H1 (cell line): ENCODE results near the gene IQCE. TPM values are rescaled to one million over a fixed set of nuclear protein-coding genes. Genes with fewer than 3 reads are reported as not detected.

Experiments
- CTCF ChIA-PET: fragments of 300-600 bp; sonication (Branson Sonifier 250); formaldehyde crosslinking; loops from one replicate; lab custom pipeline; 2021; ENCODE audit not compliant: partially characterized antibody; lab: Charles Lee
- POLR2A ChIA-PET: fragments of 300-600 bp; sonication (Branson Sonifier 250); formaldehyde crosslinking; loops from one replicate; lab custom pipeline; 2021; ENCODE audit warnings: inconsistent platforms; ENCODE audit not compliant: partially characterized antibody; lab: Charles Lee
- DNase-seq, 2 experiments: peaks; one replicate each; pipeline versions ENCODE4 v3.0.0 to v3.0.0-alpha.2; 2010 to 2022; ENCODE audit warnings: low spot score in 2 of 2, low read depth in 1 of 2, mixed read lengths in 1 of 2
- FAIRE-seq: peaks from 2 replicates; lab custom pipeline; 2011; peaks lifted over from hg19 to GRCh38; lab: Jason Lieb, UNC
- H2AFZ ChIP-seq: 2 replicates; pipeline ENCODE4 v1.8.1; 2012; ENCODE audit warnings: low read length, inconsistent platforms
- H2AK5ac ChIP-seq: 2 replicates; pipeline ENCODE4 v1.6.1; 2013; ENCODE audit warnings: low read depth, low read length
- H2BK120ac ChIP-seq: replicated peaks from 2 replicates; pipeline ENCODE3; 2013; ENCODE audit warnings: low read depth, low read length, inconsistent platforms
- H2BK12ac ChIP-seq: 2 replicates; pipeline ENCODE4 v1.6.1; 2013; ENCODE audit warnings: low read depth, low read length
- H2BK15ac ChIP-seq: 2 replicates; pipeline ENCODE4 v1.6.1; 2013; ENCODE audit warnings: low read length
- H2BK20ac ChIP-seq: 2 replicates; pipeline ENCODE4 v1.6.1; 2013; ENCODE audit warnings: low read length
- H2BK5ac ChIP-seq: 2 replicates; pipeline ENCODE4 v1.6.1; 2013; ENCODE audit warnings: low read depth, low read length
- H3K14ac ChIP-seq: 2 replicates; pipeline ENCODE4 v1.6.1; 2013; ENCODE audit warnings: inconsistent platforms; ENCODE audit not compliant: insufficient read length
- H3K18ac ChIP-seq: 2 replicates; pipeline ENCODE4 v1.6.1; 2013; ENCODE audit warnings: low read length; ENCODE audit errors: extremely low read depth
- H3K23ac ChIP-seq: 2 replicates; pipeline ENCODE4 v1.6.1; 2013; ENCODE audit warnings: inconsistent platforms; ENCODE audit not compliant: insufficient read length
- H3K23me2 ChIP-seq: 2 replicates; pipeline ENCODE4 v1.6.1; 2013; ENCODE audit warnings: low read depth, low read length
- H3K27ac ChIP-seq: 2 replicates; pipeline ENCODE4 v1.6.1; 2011; ENCODE audit warnings: low read depth, low read length, inconsistent platforms
- H3K27me3 ChIP-seq, 4 experiments: replicated peaks in 1 of 4; 1 replicate in 1 of 4; 2 replicates in 3 of 4; pipeline versions ENCODE4 v1.6.1 to v1.8.1; 2011 to 2013; ENCODE audit warnings: low read length in 3 of 4, mild to moderate bottlenecking in 3 of 4, inconsistent platforms in 2 of 4, mixed read lengths in 2 of 4, moderate library complexity in 1 of 4; ENCODE audit not compliant: control insufficient read depth in 3 of 4, insufficient read depth in 3 of 4; ENCODE audit errors: extremely low read depth in 1 of 4
- H3K36me3 ChIP-seq, 4 experiments: 2 replicates each; pipeline versions ENCODE4 v1.6.1 to v1.8.1; 2011 to 2013; ENCODE audit warnings: mild to moderate bottlenecking in 4 of 4, low read length in 3 of 4, moderate library complexity in 2 of 4, control low read depth in 1 of 4, inconsistent platforms in 1 of 4; ENCODE audit not compliant: insufficient read depth in 4 of 4, control insufficient read depth in 2 of 4
- H3K4ac ChIP-seq: replicated peaks from 2 replicates; pipeline ENCODE3; 2013; ENCODE audit warnings: low read length, low read depth, mixed read lengths, inconsistent platforms; ENCODE audit not compliant: insufficient read length
- H3K4me1 ChIP-seq, 4 experiments: replicated peaks in 1 of 4; 1 replicate in 1 of 4; 2 replicates in 3 of 4; pipeline versions ENCODE4 v1.6.1 to v1.8.1; 2011 to 2013; ENCODE audit warnings: low read length in 3 of 4, inconsistent platforms in 2 of 4, mixed read lengths in 1 of 4; ENCODE audit not compliant: insufficient read depth in 4 of 4, control insufficient read depth in 3 of 4
- H3K4me2 ChIP-seq, 2 experiments: 2 replicates each; pipeline versions ENCODE4 v1.6.1 to v1.8.1; 2011 to 2013; ENCODE audit warnings: low read depth in 2 of 2, low read length in 2 of 2, control low read depth in 1 of 2, inconsistent platforms in 1 of 2, mild to moderate bottlenecking in 1 of 2; ENCODE audit not compliant: insufficient read depth in 1 of 2
- H3K4me3 ChIP-seq, 4 experiments: fragments of 200-600, 300-600 bp in 1 of 4; sonication (generic), shearing (Covaris generic), sonication (Bioruptor Twin) in 1 of 4; 2 replicates each; pipeline versions ENCODE4 v1.5.1 to v1.8.1; 2011 to 2016; ENCODE audit warnings: low read length in 4 of 4, low read depth in 3 of 4, control low read depth in 2 of 4, inconsistent platforms in 2 of 4, mild to moderate bottlenecking in 2 of 4, mixed read lengths in 1 of 4, moderate library complexity in 1 of 4; ENCODE audit not compliant: insufficient read depth in 2 of 4; ENCODE audit errors: extremely low read depth in 1 of 4
- H3K56ac ChIP-seq: replicated peaks from 2 replicates; pipeline ENCODE3; 2013; ENCODE audit warnings: low read depth, mild to moderate bottlenecking, mixed read lengths, low read length, inconsistent platforms; ENCODE audit not compliant: insufficient read length
- H3K79me1 ChIP-seq: 2 replicates; pipeline ENCODE4 v1.6.1; 2013; ENCODE audit warnings: low read depth, low read length, control low read depth
- H3K79me2 ChIP-seq, 2 experiments: 2 replicates each; pipeline versions ENCODE4 v1.6.1 to v1.8.1; 2012 to 2013; ENCODE audit warnings: low read length in 2 of 2, mild to moderate bottlenecking in 2 of 2, inconsistent platforms in 1 of 2; ENCODE audit not compliant: insufficient read depth in 2 of 2, control insufficient read depth in 1 of 2
- H3K9ac ChIP-seq, 4 experiments: replicated peaks in 1 of 4; 1 replicate in 1 of 4; 2 replicates in 3 of 4; pipeline versions ENCODE4 v1.6.1 to v1.8.1; 2011 to 2013; ENCODE audit warnings: low read depth in 3 of 4, low read length in 3 of 4, control low read depth in 2 of 4, mild to moderate bottlenecking in 2 of 4, moderate library complexity in 2 of 4, inconsistent platforms in 1 of 4; ENCODE audit errors: extremely low read depth in 1 of 4
- H3K9me3 ChIP-seq, 2 experiments: 2 replicates each; pipeline versions ENCODE4 v1.6.1 to v1.8.1; 2012 to 2013; ENCODE audit warnings: mild to moderate bottlenecking in 2 of 2, moderate library complexity in 2 of 2, control low read depth in 1 of 2, inconsistent platforms in 1 of 2, low read depth in 1 of 2, low read length in 1 of 2, mixed read lengths in 1 of 2; ENCODE audit not compliant: insufficient read depth in 2 of 2
- H4K20me1 ChIP-seq, 2 experiments: replicated peaks in 1 of 2; 2 replicates each; pipeline versions ENCODE3 to v1.8.1; 2011 to 2013; ENCODE audit warnings: inconsistent platforms in 2 of 2, low read length in 2 of 2, mild to moderate bottlenecking in 1 of 2; ENCODE audit not compliant: insufficient read depth in 2 of 2, control insufficient read depth in 1 of 2
- H4K5ac ChIP-seq: 2 replicates; pipeline ENCODE4 v1.6.1; 2013; ENCODE audit warnings: low read length, low read depth, mixed read lengths, inconsistent platforms; ENCODE audit not compliant: insufficient read length
- H4K8ac ChIP-seq: 2 replicates; pipeline ENCODE4 v1.8.0; 2013; ENCODE audit warnings: mild to moderate bottlenecking, moderate library complexity, low read length, inconsistent platforms; ENCODE audit not compliant: insufficient read depth; ENCODE audit errors: extremely low read depth
- H4K91ac ChIP-seq: replicated peaks from 2 replicates; pipeline ENCODE3; 2013; ENCODE audit warnings: low read length, mixed read lengths, inconsistent platforms; ENCODE audit not compliant: insufficient read length
- ASH2L ChIP-seq: fragments of 200-600, 300-600 bp; sonication (generic); IDR thresholded peaks from one replicate; pipeline ENCODE4 v1.7.1; 2017; ENCODE audit warnings: low read length
- BCL11A ChIP-seq, 2 experiments: IDR thresholded peaks; one replicate each; pipeline ENCODE4 v1.6.1; 2011; ENCODE audit warnings: low read depth in 2 of 2, low read length in 2 of 2, mild to moderate bottlenecking in 2 of 2
- BRCA1 ChIP-seq: IDR thresholded peaks from 2 replicates; pipeline ENCODE4 v1.6.1; 2012; ENCODE audit warnings: low read depth, low read length, improper control_type of control experiment
- CREB1 ChIP-seq: IDR thresholded peaks from 2 replicates; pipeline ENCODE4 v1.6.1; 2012; ENCODE audit warnings: inconsistent platforms
- KDM1A ChIP-seq: fragments of 200-600, 300-600 bp; sonication (generic); IDR thresholded peaks from 2 replicates; pipeline ENCODE4 v1.7.1; 2016; ENCODE audit warnings: mild to moderate bottlenecking, low read length, borderline replicate concordance
- MAFK ChIP-seq: IDR thresholded peaks from 2 replicates; pipeline ENCODE4 v1.6.1; 2012; ENCODE audit warnings: low read depth, mild to moderate bottlenecking, improper control_type of control experiment, low read length
- MAX ChIP-seq: IDR thresholded peaks from 2 replicates; pipeline ENCODE4 v1.6.1; 2012; ENCODE audit warnings: inconsistent platforms
- POU5F1 ChIP-seq: IDR thresholded peaks from 2 replicates; pipeline ENCODE4 v1.6.1; 2011; ENCODE audit warnings: low read depth, mild to moderate bottlenecking, low read length, moderate library complexity
- RAD21 ChIP-seq, 2 experiments: IDR thresholded peaks in 1 of 2; conservative IDR thresholded peaks in 1 of 2; 2 replicates each; pipeline ENCODE4 v1.6.1; 2011; ENCODE audit warnings: low read depth in 2 of 2, low read length in 2 of 2, improper control_type of control experiment in 1 of 2, inconsistent platforms in 1 of 2, mild to moderate bottlenecking in 1 of 2, moderate library complexity in 1 of 2
- RNF2 ChIP-seq: fragments of 200-900, 300-1000 bp; sonication (generic); IDR thresholded peaks from 2 replicates; pipeline ENCODE4 v1.7.1; 2016; ENCODE audit warnings: borderline replicate concordance, low read depth, mild to moderate bottlenecking, antibody characterized with exemption, low read length; ENCODE audit not compliant: poor library complexity, severe bottlenecking; ENCODE audit errors: missing control alignments
- SIX5 ChIP-seq: IDR thresholded peaks from 2 replicates; pipeline ENCODE4 v1.6.1; 2011; ENCODE audit warnings: mild to moderate bottlenecking, low read depth, low read length
- WGBS, 2 experiments: shearing (Covaris generic) in 1 of 2; methylation state at CpG; one replicate each; pipeline versions ENCODE4 v1.1.6 to v1.1.7; 2013 to 2015; ENCODE audit warnings: low lambda C conversion rate in 2 of 2, mixed read lengths in 2 of 2, inconsistent platforms in 1 of 2, low coverage in 1 of 2, missing lambda C conversion rate in 1 of 2; ENCODE audit not compliant: insufficient replicate concordance in 2 of 2, insufficient coverage in 1 of 2, insufficient read length in 1 of 2; ENCODE audit errors: extremely low coverage in 1 of 2, missing lambda C conversion rate in 1 of 2; 5-methylcytosine and 5-hydroxymethylcytosine counted together
- polyA plus RNA-seq, 7 experiments: library from polyadenylated mRNA; depleted of rRNA in 3 of 7; stranded (reverse) in 5 of 7; unstranded in 2 of 7; fragments of >200 nt in 5 of 7; fragments of 200-250 nt in 2 of 7; gene quantifications; 1 replicate in 5 of 7; 2 replicates in 1 of 7; 4 replicates in 1 of 7; pipeline versions ENCODE4 v1.2.1 to v1.2.3, GENCODE V29; 2011 to 2013; ENCODE audit warnings: missing spikeins in 2 of 7, mixed read lengths in 2 of 7
- total RNA-seq: library from RNA; stranded (reverse); fragmentation: NEBNext Ultra II Directional; extraction: Animal tissue kit (Norgen Biotek cat#: 25700); gene quantifications from 2 replicates; pipeline ENCODE4 v1.2.1, GENCODE V29; 2021

Gene IQCE
- total and polyA plus RNA-seq, 2 of the 8 experiments (the other 6 are each of a cell fraction or from before 2014, with no cell fraction given): 2.2 to 4.9 TPM

- H3K79me2 ChIP-seq: peaks cover 34 to 85% of the 10 kb centered on the region in 2 experiments
- peak overlapping the region; percentile 47; the same call in 1 of the 2 replicates for H3K27ac ChIP-seq
- 0 out of 2 replicates have a peak overlapping the region, but pooled peaks have one; percentile 56 for H2BK5ac ChIP-seq
- H3K23me2 ChIP-seq: peaks cover 14% of the 10 kb centered on the region; the same call in 1 of the 2 replicates
- H2BK15ac ChIP-seq: no peak overlapping the region
- no peak overlapping the region; the same call in 1 of the 2 replicates for H3K18ac ChIP-seq
- H4K5ac ChIP-seq: no peak overlapping the region
- H3K4ac ChIP-seq: no peak overlapping the region
- WGBS, 2 experiments: 91% methylated on average over 23 of the region's 23 CpGs; no CpG with 5 or more reads in 1 of the 2 experiments
- DNase-seq (no peak), FAIRE-seq (no peak)
- no peak overlapping the region for H3K14ac ChIP-seq
- no peak overlapping the region for H4K8ac ChIP-seq
- H2BK20ac ChIP-seq: no peak overlapping the region
- H2BK120ac ChIP-seq: no peak overlapping the region
- peak overlapping the region in 1 of 4 experiments; percentile 8; a peak in 1 of 7 replicates for H3K9ac ChIP-seq
- H3K56ac ChIP-seq: no peak overlapping the region
- CTCF ChIA-PET: interaction anchor here (0.9 to 1.9 kb wide), 9 partner anchors 10 to 71 kb away, joined by 3 to 5 read pairs (median 3); no protein-coding TSS in a partner anchor
- H3K9me3 ChIP-seq: no peaks in the 10 kb centered on the region
- no peak overlapping the region for H2AK5ac ChIP-seq
- peaks cover 39 to 57% of the 10 kb centered on the region in 2 experiments for H4K20me1 ChIP-seq
- H2BK12ac ChIP-seq: no peak overlapping the region
- peaks cover 38% of the 10 kb centered on the region for H3K79me1 ChIP-seq
- H3K27me3 ChIP-seq: no peaks in the 10 kb centered on the region
- POLR2A ChIA-PET: interaction anchor here (1.1 to 2.0 kb wide), 4 partner anchors 9 to 27 kb away, joined by 3 to 5 read pairs (median 4); no protein-coding TSS in a partner anchor
- no peak overlapping the region for H2AFZ ChIP-seq
- H3K4me1 ChIP-seq: peaks cover 0 to 40% (median 27%) of the 10 kb centered on the region in 4 experiments; a peak in 6 of 7 replicates
- no peaks in the 10 kb centered on the region; a peak in 2 of 8 replicates for H3K36me3 ChIP-seq
- no peak overlapping the region; a peak in 1 of 4 replicates for H3K4me2 ChIP-seq
- no peak overlapping the region for H3K4me3 ChIP-seq
- H3K23ac ChIP-seq: no peak overlapping the region
- no peak overlapping the region for H4K91ac ChIP-seq
- TF ChIP-seq POU5F1 (no peak), KDM1A (no peak), BCL11A (IDR thresholded peaks at IDR 0.05; ENCODE audit: low read depth in 2 of 2, low read length in 2 of 2) (no peak), SIX5 (no peak), CREB1 (no peak), ASH2L (no peak), MAX (no peak), RNF2 (no peak), MAFK (no peak), RAD21 (IDR thresholded peaks at IDR 0.05 in 1 of 2, conservative IDR thresholded peaks at IDR 0.05 in 1 of 2; ENCODE audit: low read depth in 2 of 2, low read length in 2 of 2) (no peak), BRCA1 (no peak)
Measured at GRCh38 chr7:2637505-2638223, 78.9 kb downstream of the IQCE start.
